SK-N-DZ (cell line): ENCODE results near the gene COL5A1.

ENCODE experiments used
- DNase-seq: peaks from one replicate; pipeline ENCODE4 v3.0.0-alpha.2; 2015; ENCODE audit warnings: low spot score

Gene COL5A1

DNA sequence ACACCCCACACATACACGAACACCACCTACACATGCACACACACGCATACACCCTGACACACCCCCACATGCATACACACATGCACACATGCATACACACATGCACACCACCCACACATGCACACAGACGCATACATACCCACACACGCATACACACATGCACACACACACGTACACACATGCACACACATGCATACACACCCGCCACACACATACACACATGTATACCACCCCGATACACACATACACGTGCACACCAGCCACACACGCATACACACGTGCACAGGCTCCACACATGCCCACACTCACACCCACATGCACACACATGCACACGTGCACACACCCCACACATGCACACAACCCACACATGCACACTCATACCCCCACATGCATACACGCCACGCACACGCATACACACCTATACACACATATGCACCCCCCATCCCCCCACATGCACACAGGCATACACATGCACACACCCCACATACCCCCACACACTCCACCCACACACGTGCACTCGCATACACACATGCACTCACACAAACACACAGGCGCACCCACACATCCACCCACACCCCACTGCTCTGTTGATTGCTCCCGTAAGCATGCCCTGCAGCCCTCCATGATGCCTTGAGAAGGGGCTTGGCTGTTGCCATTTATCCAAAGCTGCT lies 119.3 kb downstream of the COL5A1 start:
- no peak for DNase-seq

DNA sequence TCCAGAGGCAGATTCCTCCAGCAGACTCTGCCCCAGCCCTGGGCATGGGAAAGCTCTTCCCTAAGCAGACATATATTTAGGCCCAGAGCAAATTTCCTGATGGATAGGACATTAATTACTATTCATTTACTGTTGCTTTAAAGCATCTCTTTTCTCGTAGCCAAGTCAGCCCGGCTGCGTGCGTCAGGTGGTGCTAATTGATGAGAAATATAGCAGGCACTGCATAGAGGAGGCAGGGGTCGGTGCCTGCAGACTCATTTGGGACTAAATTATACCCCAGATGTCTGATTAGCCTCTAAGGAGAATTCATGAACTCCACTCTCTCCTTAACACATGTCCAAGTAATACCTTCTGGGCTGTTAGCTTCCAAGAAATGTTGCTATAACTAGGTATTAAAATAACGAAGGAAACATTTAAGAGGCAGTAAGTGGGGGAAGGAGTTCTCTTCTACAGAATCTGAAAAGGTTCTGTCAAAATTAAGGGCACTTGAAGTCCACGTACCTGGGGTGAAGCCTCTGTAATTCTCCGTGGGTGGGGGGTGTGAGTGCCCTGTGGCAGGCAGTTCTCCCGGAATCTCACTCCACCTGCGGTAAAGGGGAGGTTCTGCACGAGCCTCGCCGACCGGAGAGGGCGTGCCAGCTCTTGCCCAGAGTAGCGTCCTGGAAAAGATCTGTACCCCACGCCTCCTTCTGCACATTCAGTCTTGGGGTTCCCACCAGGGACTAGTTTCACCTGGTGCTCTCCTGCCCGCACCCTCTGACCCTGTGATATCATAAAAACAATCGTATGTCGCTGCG lies 123.1 kb downstream of the COL5A1 start:
- no peak for DNase-seq

DNA sequence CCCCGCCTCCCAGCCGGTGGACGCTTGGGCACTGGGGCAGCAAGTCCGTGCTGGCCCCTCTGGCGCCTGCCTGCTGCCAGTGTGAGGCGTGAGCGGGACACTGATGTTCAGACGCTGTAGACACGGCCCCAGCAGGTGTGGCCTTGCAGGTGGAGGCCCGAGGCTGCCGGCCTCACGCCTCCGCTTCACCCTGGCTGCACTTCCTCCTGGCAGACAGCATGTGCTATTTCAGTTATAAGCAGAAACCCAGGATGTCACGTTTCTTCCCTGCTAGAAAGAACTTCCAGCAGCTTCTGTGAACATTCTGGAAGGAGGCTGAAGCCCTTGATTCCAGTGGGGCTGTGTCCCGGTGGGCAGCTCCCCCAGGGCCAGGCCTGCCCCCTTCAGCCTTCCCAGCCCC lies 124.2 kb downstream of the COL5A1 start:
- DNase-seq = no peak

DNA sequence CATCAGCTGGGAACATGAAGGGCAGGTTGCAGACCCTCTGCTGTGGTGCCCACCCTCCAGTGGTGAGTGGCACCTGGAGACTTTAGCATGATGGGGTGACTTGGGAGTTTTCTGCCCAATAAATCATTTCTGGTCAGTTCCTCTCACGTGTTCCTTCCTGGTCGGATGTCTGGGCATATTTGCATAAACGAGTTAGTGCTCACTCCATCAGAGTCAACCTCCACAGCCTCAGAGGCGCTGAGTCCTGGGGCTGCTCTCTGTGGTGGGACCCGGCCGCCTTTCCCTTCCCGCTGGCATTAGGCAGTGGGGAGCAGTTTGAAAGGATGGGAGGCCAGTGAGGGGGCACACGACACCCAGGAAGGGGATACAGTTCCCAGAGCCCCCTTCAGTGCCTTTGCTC lies 125.0 kb downstream of the COL5A1 start:
- no peak for DNase-seq

DNA sequence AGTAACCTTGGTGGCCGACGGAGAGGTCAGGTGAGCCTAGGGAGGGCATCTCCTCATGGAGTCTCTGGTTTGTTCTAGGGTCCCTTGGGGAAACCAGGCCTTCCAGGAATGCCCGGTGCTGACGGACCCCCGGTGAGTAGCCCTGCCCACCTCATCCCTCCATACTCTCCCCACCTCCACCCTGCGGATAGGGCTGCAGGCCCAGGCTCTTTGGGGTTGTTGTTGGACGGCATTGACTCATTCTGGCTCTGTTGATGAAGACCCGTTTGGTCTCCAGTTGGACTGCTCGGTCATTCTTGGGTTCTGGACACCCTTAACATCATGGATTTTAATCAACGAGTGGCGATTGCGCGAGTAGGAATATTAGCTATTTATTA lies 126.7 kb downstream of the COL5A1 start:
- DNase-seq = no peak

DNA sequence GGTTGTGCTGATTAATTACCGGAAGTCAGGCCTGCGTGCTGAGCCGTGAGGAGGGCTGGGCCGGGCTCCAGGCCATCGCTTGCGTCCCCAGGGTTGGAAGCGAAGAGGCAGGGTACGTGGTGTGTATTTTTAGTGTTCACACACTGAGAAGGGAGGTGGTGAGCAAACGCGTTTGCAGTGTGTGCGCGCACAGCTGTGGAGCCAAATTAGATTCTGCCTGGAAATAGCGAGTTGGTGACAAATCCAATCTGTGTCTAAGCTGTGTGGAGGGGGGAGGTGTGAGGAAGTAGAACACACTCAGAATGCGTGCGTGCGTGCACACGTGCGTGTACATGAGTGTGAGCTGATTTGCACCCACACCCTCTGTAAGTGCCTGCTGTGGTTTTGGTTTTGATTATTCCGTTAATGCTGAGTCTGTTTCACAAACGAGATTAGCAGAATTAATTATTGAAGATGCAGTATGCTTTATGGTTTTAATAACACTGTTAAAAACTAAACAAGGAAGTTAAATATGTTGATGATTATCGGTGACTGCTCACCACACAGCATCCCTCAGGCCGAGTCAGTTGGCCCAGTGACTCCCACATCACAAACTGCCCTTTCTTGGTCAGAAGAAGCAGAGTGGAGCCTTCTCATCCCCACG lies 127.2 kb downstream of the COL5A1 start:
- no peak for DNase-seq

DNA sequence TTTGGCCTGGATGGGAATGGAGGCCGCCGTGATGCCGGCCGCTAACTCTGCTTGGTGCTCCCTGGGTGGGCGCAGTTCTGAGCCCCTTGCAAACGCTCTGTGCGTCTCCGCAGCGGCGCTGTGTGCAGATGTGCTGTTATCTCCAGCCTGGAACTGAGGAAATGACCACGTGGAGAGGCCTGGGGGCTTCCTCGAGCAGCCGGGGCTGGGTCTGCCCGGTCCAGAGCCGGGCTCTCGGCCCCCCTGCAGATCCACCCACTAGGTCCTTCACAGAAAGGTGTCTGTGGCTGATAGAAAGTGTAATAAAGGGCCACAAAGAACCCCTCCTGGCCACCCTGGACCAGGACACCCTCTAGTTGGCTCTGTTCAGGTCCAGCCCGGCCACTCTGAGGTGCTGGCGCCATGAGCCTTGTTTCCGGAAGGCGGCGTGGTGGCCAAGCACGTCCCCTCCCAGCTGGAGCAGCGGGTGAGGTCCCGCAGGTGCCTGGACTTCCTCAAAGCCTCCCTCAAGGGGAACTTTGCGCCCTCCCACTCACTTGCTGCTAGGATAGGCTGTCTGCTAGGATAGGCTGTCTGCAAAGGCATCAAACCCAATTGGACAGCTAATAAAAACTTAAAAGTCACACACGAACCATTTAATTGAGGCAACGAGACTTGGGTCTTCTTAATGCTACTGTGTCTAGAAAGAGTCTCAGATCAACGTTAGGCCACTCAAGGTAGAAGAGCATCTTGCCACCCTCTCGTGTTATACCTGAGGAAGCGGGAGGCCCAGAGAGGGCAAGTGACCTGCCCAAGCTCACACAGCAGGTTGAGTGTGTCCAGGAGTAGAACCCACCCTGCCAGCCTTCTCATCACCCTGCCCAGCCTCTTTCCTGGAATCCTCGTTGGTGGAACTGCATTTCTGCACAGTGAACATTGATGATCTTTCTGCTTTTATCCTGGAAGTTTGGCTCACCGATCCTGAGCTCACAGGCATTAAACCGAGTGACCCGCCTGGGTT lies 129.7 kb downstream of the COL5A1 start:
- DNase-seq = no peak

DNA sequence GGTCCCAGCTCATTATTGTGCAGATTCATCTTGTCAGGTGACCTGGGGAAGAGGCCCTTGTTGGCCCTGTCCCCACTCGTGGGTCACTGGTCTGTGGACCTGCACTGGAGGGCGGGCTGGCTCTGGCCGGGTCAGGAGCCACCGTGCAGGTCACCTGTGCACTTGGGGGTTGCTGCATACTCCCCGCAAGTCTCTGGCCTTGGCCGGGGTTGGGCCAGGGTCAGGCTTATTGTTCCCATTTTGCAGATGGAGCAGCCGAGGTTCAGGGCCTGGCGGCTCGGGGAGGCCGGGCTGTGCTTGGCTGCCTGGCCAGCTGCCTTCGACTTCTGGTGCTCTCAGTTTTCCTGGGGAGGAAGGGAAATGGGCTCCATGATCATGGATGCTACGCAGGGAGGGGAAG lies 130.7 kb downstream of the COL5A1 start:
- no peak for DNase-seq

DNA sequence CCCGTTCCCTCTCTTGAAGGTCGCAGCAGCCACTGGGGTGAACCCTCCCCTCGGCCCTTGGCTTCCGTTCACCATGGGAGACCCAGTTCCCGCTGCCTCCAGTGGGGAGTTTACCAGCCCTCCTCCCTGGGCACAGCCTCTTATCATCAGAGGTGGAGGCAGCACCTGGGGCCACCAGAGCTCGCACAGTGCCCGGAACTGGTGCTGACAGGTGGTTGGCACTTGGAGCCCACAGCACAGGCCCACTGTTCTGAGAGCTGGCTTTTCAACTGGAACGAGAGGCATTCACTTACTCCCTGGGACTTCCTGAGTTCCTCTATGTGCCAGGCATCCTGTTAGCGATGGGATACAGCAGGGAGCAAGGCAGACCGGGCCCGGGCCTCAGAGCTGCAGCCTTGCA lies 132.2 kb downstream of the COL5A1 start:
- no peak for DNase-seq

DNA sequence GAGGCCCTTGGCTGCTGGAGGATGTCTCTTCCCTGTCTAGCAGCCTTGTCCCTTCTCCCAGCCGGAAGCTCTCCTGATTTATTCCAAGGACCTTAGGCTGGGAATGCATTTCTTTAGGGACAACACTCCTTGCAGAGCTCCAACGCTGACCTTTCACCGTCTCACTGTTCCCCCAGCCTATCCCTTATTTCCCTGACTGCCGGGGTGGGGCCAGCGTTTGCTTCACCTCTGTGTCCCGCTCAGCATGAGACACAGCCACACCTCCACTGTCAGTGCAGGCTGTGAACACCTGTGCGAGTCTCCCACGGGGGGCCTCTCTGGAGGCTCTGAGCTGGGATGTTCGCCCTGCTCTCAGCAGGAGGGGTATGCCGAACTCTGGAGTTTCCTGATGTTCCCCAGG lies 132.8 kb downstream of the COL5A1 start:
- DNase-seq = no peak

DNA sequence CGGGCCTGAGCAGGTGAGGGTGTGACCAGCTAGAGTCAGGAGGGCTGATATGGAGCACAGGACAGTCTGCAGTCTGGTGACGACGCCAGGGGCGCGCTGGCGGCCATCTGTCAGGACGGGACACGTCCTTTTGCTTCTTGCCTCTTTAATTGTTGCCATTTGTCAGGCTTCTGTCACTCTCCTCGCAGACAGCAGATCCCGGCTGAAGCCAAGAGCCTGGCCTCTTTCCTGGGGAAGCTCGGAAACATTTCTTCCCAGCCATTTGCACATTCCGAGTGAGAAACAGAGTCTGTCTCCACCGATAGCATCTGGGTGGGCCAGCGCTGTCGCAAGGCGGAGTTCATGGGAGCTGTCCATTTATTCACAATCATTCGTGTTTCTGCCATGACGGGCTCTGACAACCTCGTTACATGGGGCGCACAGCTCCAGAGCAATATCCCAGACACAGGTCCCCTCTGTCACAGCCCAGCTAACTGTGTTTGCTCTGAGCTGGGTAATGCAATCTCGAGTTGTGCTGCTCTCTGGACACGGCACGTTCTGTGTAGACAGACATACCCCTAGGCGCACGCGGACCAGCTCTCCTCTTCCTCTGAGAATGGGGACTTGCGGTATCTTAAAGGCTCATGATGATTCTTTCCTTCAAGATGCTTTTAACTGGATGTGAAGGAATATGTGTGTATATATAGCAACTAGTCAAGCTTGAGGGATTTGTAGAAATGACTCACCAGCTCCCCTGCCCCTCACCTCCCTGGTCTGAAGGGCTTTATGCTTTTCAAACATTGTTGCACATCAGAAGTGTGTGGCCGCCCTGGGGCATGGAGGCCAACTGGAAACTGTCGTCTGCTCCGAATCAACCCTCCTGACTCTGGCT lies 133.7 kb downstream of the COL5A1 start:
- no peak for DNase-seq

DNA sequence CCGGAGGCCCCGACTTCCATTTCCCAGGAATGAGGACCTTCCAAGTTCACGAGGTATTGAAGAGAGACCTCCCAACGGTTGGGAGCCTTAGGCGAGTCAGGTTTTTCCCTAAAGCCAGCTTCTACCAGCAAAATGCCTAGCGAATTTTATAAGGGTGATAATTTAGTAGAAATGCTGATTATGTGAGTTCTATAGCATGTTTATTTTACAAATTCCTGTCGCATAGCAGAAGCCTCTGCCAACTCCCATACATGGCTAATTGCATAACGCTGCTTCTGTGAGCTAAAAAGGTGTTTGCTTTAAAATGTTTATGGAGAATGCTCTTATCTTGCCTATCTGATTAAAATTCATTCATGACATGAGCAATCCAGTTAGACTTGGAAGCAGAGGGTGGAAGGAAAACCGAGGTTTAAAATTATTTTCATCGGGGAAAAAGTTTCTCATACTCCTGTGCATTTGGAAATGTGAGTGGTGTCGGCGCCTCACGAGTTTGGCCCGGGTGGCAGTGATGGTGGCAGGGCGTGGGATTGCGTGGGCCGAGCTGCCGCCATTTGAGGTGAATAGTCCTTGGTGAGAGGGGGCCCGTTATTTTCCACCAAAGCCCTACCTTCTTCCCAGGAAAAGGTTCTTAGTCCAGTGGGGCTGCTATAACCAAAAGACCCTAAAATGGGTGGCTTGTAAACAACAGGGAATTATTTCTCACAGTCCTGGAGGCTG lies 134.6 kb downstream of the COL5A1 start:
- DNase-seq = no peak

DNA sequence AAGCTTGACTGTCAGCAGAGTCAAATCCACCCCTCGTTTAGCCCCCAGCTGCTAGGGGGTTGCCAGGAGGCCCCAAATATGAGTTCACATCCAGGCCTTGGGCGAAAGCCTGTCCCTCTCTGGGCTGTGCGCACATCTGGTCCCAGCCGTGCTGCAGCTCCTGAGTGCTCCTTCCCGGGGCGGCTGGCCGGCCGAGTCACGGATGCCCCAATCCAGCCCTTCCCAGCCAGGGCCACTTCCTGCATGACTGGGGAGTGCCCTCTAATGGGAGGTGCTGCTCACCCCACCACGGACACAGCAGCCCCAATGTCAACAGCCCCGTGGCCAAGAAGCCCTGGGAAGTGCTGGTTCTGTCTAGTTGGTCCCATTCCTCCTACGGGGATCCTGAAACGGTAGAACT lies 135.6 kb downstream of the COL5A1 start:
- no peak for DNase-seq

DNA sequence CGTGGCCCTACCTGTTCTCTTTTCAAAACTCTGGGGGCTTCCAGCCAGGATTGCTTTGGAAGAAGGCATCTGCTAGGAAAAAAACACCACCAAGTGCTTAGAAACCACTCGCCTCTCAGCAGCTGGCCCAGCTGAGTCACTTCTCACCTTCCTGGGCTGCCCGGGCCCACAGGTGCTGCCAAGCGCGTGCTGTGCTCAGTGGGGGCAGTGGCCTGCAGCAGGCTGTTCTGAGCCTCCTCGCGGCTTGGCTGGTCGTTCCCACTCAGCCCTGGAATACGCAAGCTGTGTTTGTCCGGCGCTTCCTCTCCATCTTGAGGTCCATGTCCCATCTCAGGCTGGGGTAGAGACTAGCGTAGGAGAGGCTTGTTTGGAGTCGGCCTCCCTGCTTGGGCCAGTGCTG lies 136.6 kb downstream of the COL5A1 start:
- no peak for DNase-seq

DNA sequence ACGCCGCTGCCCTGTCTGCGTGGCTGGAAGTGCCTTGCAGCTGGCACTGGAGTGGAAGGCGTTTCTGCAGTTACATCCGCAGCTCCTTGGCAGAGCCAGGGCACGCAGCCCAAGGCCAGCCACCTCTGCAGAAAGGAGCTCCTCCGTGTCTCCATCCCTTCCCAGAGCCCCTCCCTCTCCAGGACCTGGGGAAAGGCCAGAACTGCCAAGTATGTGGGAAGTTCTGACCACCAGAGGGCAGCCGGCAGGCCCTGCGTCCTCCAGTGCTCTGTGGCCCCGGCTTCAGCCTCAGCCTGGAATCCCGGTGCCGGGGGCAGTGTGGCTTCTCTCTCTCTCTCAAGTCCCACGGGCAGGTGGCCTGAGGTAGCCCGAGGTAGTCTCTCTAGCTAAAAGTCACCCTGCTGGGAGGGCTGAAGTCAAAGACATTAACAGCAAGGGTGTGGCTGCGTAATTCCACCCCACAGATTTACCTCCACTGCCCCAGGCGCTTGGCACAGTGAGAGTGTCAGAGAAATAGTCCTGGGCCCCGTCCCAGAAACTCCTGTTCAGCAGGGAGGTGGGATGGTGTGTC lies 137.3 kb downstream of the COL5A1 start:
- peak; percentile 15 for DNase-seq

DNA sequence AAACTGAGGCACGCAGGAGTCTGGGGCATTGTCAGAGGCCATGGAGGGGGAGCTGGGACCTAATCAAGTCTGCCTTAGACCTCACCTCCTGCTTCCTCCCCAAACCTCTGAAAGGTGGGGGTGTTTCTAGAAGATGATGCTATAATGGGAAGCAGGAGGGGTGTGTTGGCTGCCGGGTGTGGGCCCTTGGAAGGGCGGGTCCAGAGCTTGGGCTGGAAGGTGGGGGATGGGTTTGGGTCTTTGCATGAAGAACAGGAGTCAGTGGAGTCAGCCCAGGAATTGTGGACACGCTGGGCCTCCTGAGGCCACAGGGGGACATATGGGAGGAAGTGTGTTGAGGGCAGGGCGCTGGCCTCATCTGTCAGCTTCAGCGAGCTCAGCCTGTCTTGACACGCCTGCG lies 138.0 kb downstream of the COL5A1 start:
- DNase-seq = no peak

DNA sequence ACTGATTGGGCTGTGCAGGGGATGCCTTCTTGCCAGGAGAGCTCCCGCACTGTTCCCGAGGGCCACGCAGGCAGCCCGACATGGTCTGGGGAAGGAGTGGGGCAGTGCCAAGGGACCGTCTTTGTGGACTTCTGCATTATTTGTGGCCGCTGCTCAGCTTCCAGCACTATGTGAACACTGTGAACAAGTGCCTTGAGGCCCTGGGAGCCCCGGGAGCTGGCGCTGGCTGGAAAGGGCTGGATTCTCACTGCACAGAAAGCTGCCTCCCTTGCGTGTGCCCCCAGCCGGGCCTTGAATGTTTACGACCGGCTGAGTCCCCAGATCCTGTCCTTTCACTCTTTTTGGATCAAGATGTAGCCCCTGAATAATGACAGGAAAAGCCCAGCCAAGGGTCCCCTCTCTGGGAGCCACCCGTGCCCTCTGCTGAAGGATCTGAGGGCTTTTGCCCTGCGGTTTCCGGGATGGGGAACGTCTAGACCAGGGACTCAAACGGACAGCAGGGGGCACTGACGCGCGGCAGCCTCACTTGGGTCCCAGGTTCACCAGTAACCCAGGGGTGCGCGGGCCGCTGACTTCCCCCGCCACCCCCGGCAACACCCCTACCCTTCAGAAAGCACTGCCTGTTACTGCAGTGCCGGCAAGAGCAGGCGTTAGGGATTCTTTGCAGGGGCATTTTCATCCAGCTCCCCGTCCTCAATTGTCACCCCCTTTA lies 140.1 kb downstream of the COL5A1 start:
- DNase-seq = no peak

DNA sequence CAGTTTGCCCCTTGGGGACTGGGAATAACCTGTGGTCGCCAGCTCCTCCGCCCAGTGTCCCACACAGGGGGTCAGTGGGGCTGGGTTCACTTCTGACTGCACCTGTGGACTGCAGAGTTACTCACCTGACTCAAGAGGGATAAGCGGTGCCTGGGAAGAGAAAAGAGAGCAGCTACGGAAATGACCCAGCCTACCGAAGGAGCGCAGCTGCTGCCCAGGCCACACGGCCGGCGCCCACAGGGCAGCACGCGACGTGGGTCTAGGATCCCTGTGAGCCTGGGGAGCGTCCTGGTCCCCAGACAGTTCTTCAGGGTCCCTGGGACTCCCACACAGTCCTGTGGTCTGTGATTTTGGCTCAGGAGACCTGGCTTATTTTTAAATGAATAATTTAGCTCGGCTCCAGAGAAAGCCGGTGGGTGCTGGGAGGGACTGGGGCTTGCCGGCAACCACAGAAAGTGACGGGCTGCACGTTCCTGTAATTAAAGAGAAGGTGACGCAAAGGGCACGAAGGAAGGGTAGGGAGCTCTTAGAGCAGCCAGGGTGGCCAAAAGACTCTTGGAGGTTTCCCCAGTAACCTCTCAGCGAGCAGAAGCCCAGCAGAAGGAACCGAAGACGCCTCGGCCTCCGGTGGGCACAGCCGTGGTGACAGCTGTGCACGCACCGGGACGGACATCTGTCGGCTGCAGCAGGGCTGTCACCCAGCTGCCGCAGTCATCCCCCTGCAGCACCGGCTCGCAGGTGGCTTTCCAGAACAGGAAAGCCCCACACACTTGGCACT lies 141.5 kb downstream of the COL5A1 start:
- DNase-seq = no peak
